WTC11 (cell line): Measurements from ENCODE around the gene CMTM2. TPM values are rescaled to one million over a fixed set of nuclear protein-coding genes. Genes with fewer than 3 reads are reported as not detected.

Source experiments
- AFF4 ChIP-seq: sonication (generic); formaldehyde crosslinking; IDR thresholded peaks from 2 replicates; pipeline ENCODE4 v1.8.1; 2023; ENCODE audit warnings: mild to moderate bottlenecking, missing genetic modification reagents, borderline replicate concordance
- ATF2 ChIP-seq: sonication (generic); formaldehyde crosslinking; IDR thresholded peaks from 2 replicates; pipeline ENCODE4 v1.8.1; 2022; ENCODE audit warnings: low read depth, missing genetic modification reagents, borderline replicate concordance
- CBFB ChIP-seq: sonication (generic); formaldehyde crosslinking; IDR thresholded peaks from 2 replicates; pipeline ENCODE4 v1.8.1; 2022; ENCODE audit warnings: mild to moderate bottlenecking, low read depth, missing genetic modification reagents
- E2F1 ChIP-seq: sonication (generic); formaldehyde crosslinking; IDR thresholded peaks from 2 replicates; pipeline ENCODE4 v1.8.0; 2022; ENCODE audit warnings: mild to moderate bottlenecking, missing genetic modification reagents
- ERG ChIP-seq: fragments of 250-450 bp; sonication (Bioruptor Pico); IDR thresholded peaks from 2 replicates; pipeline ENCODE4 v1.8.0; 2021; ENCODE audit warnings: mild to moderate bottlenecking
- IRF2 ChIP-seq: sonication (generic); formaldehyde crosslinking; IDR thresholded peaks from 2 replicates; pipeline ENCODE4 v1.8.0; 2022; ENCODE audit warnings: low read depth, missing genetic modification reagents, borderline replicate concordance
- MAX ChIP-seq: sonication (generic); formaldehyde crosslinking; IDR thresholded peaks from 2 replicates; pipeline ENCODE4 v1.8.0; 2022; ENCODE audit warnings: mild to moderate bottlenecking, missing genetic modification reagents
- NFYB ChIP-seq: sonication (generic); formaldehyde crosslinking; conservative IDR thresholded peaks from 2 replicates; pipeline ENCODE4 v1.8.0; 2022; ENCODE audit warnings: low read depth, missing genetic modification reagents
- SMAD3 ChIP-seq: sonication (generic); formaldehyde crosslinking; IDR thresholded peaks from 2 replicates; pipeline ENCODE4 v1.8.0; 2022; ENCODE audit warnings: missing genetic modification reagents, mild to moderate bottlenecking, borderline replicate concordance
- USF2 ChIP-seq: sonication (generic); formaldehyde crosslinking; IDR thresholded peaks from 2 replicates; pipeline ENCODE4 v1.8.1; 2023; ENCODE audit warnings: mild to moderate bottlenecking, missing genetic modification reagents, moderate library complexity
- ZBTB43 ChIP-seq: sonication (generic); formaldehyde crosslinking; IDR thresholded peaks from 2 replicates; pipeline ENCODE4 v1.8.1; 2023; ENCODE audit warnings: mild to moderate bottlenecking, missing genetic modification reagents
- ZNF512 ChIP-seq: sonication (generic); formaldehyde crosslinking; IDR thresholded peaks from 2 replicates; pipeline ENCODE4 v1.8.1; 2022; ENCODE audit warnings: missing genetic modification reagents, borderline replicate concordance
- ZSCAN18 ChIP-seq: fragments of 250-450 bp; sonication (Bioruptor Pico); IDR thresholded peaks from 2 replicates; pipeline ENCODE4 v2.1.2; 2022; ENCODE audit warnings: mild to moderate bottlenecking, moderate library complexity
- total RNA-seq: library from RNA; stranded (reverse); gene quantifications from 3 replicates; pipeline ENCODE4 v1.2.3, GENCODE V29; 2021

The CMTM2 gene
- total RNA-seq, 1 experiment from 2014 or later, result not detected

GRCh38 chr16:66562986-66563385 lies 16.3 kb upstream of the CMTM2 start (continued):
- TF ChIP-seq AFF4 (CRISPR knock-in tag) (no peak), ERG (CRISPR knock-in tag) (no peak), SMAD3 (CRISPR knock-in tag) (no peak), CBFB (CRISPR knock-in tag) (no peak), ZBTB43 (CRISPR knock-in tag) (no peak), NFYB (CRISPR knock-in tag) (no peak), MAX (CRISPR knock-in tag) (no peak), E2F1 (CRISPR knock-in tag) (no peak), IRF2 (no peak), ZSCAN18 (no peak), ATF2 (CRISPR knock-in tag) (no peak), ZNF512 (CRISPR knock-in tag) (no peak), USF2 (CRISPR knock-in tag) (no peak)
